Mesothelial cell of epicardium (in vitro differentiated cells): ENCODE data around the gene APBB1IP. TPM values are rescaled to one million over a fixed set of nuclear protein-coding genes. Genes with fewer than 3 reads are reported as not detected.
A peak's percentile ranks its signal among the peaks of the same experiment; 100 is the strongest.

ENCODE experiments used
- DNase-seq, 2 experiments: peaks; one replicate each; pipeline ENCODE4 v3.0.0; 2021; ENCODE audit warnings: low spot score in 2 of 2; ENCODE audit not compliant: unreplicated experiment in 2 of 2
- H3K27ac Mint-ChIP-seq: 2 replicates; pipeline ENCODE4 v1.8.0; 2021; ENCODE audit warnings: mixed read lengths
- H3K27me3 Mint-ChIP-seq: 2 replicates; pipeline ENCODE4 v1.8.0; 2021; ENCODE audit warnings: low read depth, mixed read lengths
- H3K36me3 Mint-ChIP-seq: 2 replicates; pipeline ENCODE4 v1.8.0; 2021; ENCODE audit warnings: mixed read lengths
- H3K4me1 Mint-ChIP-seq: 2 replicates; pipeline ENCODE4 v1.8.0; 2021; ENCODE audit warnings: mixed read lengths
- H3K4me3 Mint-ChIP-seq: 2 replicates; pipeline ENCODE4 v1.8.0; 2021; ENCODE audit warnings: mild to moderate bottlenecking, moderate library complexity, mixed read lengths
- H3K9me3 Mint-ChIP-seq: 2 replicates; pipeline ENCODE4 v1.8.0; 2021; ENCODE audit warnings: mixed read lengths
- total RNA-seq: library from RNA; stranded (reverse); gene quantifications from 3 replicates; pipeline ENCODE4 v1.2.1, GENCODE V29; 2021
- TF ChIP-seq, protein P1 (sequence below): fragments of 200-600 bp; sonication (generic); IDR thresholded peaks from one replicate; pipeline ENCODE4 v1.5.0; 2021; ENCODE audit warnings: antibody characterized with exemption; ENCODE audit not compliant: unreplicated experiment

APBB1IP gene
- total RNA-seq, 1 donor from 2014 or later = 0.22 TPM

DNA sequence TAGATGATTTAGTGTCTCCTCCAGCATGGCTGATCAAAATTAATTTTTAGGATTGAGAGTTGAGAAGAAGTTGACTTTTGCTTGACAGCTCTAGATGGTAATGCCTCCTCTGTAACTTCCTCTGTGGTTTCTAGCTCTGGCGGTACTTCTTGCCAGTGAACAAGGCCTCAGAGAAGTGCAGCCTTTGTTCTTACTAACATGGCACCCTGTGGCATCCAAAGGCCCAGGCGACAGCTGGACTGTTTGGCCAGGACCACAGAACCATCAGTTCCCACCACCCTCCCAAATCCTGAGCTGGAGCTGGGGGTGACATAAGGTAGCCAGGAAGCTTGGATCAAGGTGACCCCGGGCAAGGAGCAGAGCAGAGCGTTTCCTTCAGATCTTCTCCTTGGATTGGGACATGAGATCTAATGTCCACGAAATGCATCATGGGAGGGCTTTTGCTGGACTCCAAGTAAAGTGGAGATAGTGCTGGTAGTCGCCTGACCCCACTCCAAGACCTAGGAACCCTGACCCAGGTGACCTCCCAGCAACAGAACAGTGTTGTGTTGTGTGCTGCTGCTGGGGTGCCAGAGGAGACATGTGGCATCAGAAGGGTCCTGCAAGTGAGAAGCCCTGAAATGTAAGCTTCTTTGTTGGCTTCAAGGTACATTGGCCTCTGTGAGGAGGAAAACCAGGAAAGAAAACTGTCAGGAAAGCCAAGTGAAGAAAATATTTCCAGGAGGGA lies 41.8 kb downstream of the APBB1IP start:
- TF ChIP-seq, protein P1, sequence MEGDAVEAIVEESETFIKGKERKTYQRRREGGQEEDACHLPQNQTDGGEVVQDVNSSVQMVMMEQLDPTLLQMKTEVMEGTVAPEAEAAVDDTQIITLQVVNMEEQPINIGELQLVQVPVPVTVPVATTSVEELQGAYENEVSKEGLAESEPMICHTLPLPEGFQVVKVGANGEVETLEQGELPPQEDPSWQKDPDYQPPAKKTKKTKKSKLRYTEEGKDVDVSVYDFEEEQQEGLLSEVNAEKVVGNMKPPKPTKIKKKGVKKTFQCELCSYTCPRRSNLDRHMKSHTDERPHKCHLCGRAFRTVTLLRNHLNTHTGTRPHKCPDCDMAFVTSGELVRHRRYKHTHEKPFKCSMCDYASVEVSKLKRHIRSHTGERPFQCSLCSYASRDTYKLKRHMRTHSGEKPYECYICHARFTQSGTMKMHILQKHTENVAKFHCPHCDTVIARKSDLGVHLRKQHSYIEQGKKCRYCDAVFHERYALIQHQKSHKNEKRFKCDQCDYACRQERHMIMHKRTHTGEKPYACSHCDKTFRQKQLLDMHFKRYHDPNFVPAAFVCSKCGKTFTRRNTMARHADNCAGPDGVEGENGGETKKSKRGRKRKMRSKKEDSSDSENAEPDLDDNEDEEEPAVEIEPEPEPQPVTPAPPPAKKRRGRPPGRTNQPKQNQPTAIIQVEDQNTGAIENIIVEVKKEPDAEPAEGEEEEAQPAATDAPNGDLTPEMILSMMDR = no peak
- Mint-ChIP-seq H3K27me3 (no peaks in the 10 kb centered on the region), H3K4me1 (no peaks in the 10 kb centered on the region), H3K27ac (no peak overlapping the region), H3K4me3 (no peak overlapping the region), H3K36me3 (no peaks in the 10 kb centered on the region), H3K9me3 (no peaks in the 10 kb centered on the region)
- DNase-seq = no peak

GRCh38 chr10:26481315-26481692 lies 43.2 kb downstream of the APBB1IP start:
- no peaks in the 10 kb centered on the region for H3K9me3 Mint-ChIP-seq
- no peak overlapping the region for H3K27ac Mint-ChIP-seq
- no peak overlapping the region for H3K4me3 Mint-ChIP-seq
- no peak for DNase-seq
- H3K4me1 Mint-ChIP-seq = peaks cover 10% of the 10 kb centered on the region
- no peaks in the 10 kb centered on the region for H3K27me3 Mint-ChIP-seq
- no peaks in the 10 kb centered on the region for H3K36me3 Mint-ChIP-seq
- TF ChIP-seq, protein P1 = no peak

- TF ChIP-seq, protein P1 = no peak
- H3K36me3 Mint-ChIP-seq = no peaks in the 10 kb centered on the region
- DNase-seq = no peak
- no peaks in the 10 kb centered on the region for H3K27me3 Mint-ChIP-seq
- H3K4me1 Mint-ChIP-seq = peaks cover 17% of the 10 kb centered on the region
- no peak overlapping the region for H3K27ac Mint-ChIP-seq
- no peak overlapping the region for H3K4me3 Mint-ChIP-seq
- no peaks in the 10 kb centered on the region for H3K9me3 Mint-ChIP-seq
Observed at GRCh38 chr10:26481914-26482550, 43.9 kb downstream of the APBB1IP start.

DNA sequence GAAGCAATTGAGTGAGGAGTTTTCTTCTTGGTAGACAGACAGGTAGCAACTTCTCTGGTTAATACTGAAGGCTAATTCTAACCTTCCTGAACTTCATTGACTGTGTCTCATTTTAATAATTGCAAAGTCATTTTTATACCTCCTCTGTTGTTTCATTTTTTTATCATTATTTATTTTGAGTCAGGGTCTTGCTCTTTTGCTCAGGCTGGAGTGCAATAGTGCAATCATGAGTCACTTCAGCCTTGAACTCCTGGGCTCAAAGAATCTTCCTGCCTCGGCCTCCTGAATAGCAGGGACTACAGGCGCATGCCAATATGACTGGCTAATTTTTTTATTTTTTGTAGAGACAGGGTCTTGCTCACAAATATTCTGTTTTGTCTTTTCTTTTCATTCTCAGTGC lies 45.4 kb downstream of the APBB1IP start:
- Mint-ChIP-seq H3K27me3 (no peaks in the 10 kb centered on the region), H3K9me3 (no peaks in the 10 kb centered on the region), H3K4me3 (no peak overlapping the region), H3K27ac (no peak overlapping the region), H3K36me3 (no peaks in the 10 kb centered on the region), H3K4me1 (peaks cover 23% of the 10 kb centered on the region)
- no peak for DNase-seq
- TF ChIP-seq, protein P1 = no peak

DNA sequence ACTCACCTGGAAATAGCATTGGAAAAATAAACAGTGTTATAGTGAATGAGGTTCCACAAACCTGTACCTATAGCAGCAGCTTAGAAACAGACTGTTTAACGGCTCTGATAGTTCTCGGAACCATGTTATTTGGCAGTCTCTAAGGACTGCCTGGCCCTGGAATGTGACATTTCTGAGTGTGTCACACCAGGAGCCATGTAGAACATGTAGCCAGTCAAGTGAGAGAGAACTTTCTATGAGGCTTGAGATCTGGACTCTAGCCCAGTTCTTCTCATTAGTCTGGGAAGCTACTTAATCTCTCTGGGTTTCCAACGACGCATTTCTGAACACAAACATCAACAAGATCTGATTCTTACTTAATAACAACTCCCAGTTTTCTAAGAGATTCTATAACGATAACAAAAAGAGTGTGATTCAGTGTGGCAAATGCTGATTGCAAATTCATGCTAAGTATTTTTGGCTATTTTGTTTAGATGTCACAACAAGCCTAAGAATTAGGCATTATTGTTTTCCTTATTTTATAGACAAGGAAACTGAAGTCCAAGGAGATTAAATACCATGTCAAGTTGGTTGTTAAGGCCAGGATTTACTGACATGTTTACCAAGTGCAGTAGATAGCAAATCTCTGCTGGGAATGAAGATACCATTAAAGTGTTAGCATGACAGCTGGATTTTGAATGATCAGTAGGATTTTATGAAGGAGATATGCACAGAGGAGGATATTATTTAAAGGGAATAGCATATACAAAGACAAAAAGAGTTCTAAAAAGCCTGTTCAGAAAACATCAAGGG lies 47.2 kb downstream of the APBB1IP start:
- no peak for DNase-seq
- H3K27me3 Mint-ChIP-seq = no peaks in the 10 kb centered on the region
- peaks cover 23% of the 10 kb centered on the region for H3K4me1 Mint-ChIP-seq
- no peaks in the 10 kb centered on the region for H3K36me3 Mint-ChIP-seq
- H3K27ac Mint-ChIP-seq = peak overlapping the region; percentile 3
- TF ChIP-seq, protein P1 = no peak
- H3K4me3 Mint-ChIP-seq = no peak overlapping the region
- no peaks in the 10 kb centered on the region for H3K9me3 Mint-ChIP-seq
